DND-41 (cell line): ENCODE measurements around the gene SLC10A7.

Experiments used
- CTCF ChIP-seq: IDR thresholded peaks from 2 replicates; pipeline ENCODE4 v1.5.1; 2012; ENCODE audit warnings: borderline replicate concordance, low read length, moderate library complexity, mild to moderate bottlenecking; ENCODE audit not compliant: poor library complexity, severe bottlenecking; ENCODE audit errors: extremely low read depth
- EZH2 ChIP-seq: IDR thresholded peaks from 3 replicates; pipeline ENCODE4 v1.6.1; 2012; ENCODE audit warnings: borderline replicate concordance, low read depth, mild to moderate bottlenecking, moderate library complexity, low read length, inconsistent platforms; ENCODE audit not compliant: severe bottlenecking

GRCh38 chr4:146508229-146508939, 13.4 kb downstream of the SLC10A7 start:
- TF ChIP-seq CTCF (no peak), EZH2 (no peak)
